GM12878 (cell line): ENCODE results near the gene TMPRSS3. TPM values are rescaled to one million over a fixed set of nuclear protein-coding genes. Genes with fewer than 3 reads are reported as not detected.

Experiments used
- ATAC-seq: fragments of 200-7000 bp; cut with Tn5 transposase; 3 replicates; pipeline ENCODE4 v1.9.1; 2020; ENCODE audit warnings: mild to moderate bottlenecking, moderate library complexity
- BruUV-seq: library from RNA; stranded (reverse); fragments of 400-500 nt; replicated peaks from 2 replicates; lab custom pipeline; 2021; lab: Mats Ljungman, UMichigan
- CTCF ChIA-PET: fragments of 300-600 bp; sonication (Branson Sonifier 250); formaldehyde crosslinking; extraction: SDS; loops from one replicate; lab custom pipeline; 2021; ENCODE audit warnings: inconsistent platforms; lab: Yijun Ruan, JAX
- POLR2A ChIA-PET: fragments of 350-600 bp; formaldehyde crosslinking; extraction: SDS; loops from one replicate; lab custom pipeline; 2021; ENCODE audit warnings: inconsistent platforms; lab: Charles Lee
- RAD21 ChIA-PET: fragments of 300-600 bp; sonication (Branson Sonifier 250); formaldehyde crosslinking; loops from one replicate; lab custom pipeline; 2023; ENCODE audit warnings: antibody characterized with exemption; ENCODE audit not compliant: unreplicated experiment; lab: Charles Lee
- SMC1A ChIA-PET: fragments of 300-600 bp; sonication (Branson Sonifier 250); formaldehyde crosslinking; loops from one replicate; lab custom pipeline; 2023; ENCODE audit not compliant: unreplicated experiment, uncharacterized antibody; lab: Charles Lee
- DNase-seq: peaks from one replicate; pipeline ENCODE4 v3.0.0-alpha.2; 2011; ENCODE audit warnings: low read depth, low spot score
- FAIRE-seq: peaks from 3 replicates; lab custom pipeline; 2011; peaks lifted over from hg19 to GRCh38; lab: Jason Lieb, UNC
- H2AFZ ChIP-seq: 2 replicates; pipeline ENCODE4 v1.6.0; 2011; ENCODE audit warnings: low read depth, low read length, control low read depth; ENCODE audit not compliant: control insufficient read depth
- H3K27ac ChIP-seq: 2 replicates; pipeline ENCODE4 v1.5.1; 2011; ENCODE audit warnings: control low read depth; ENCODE audit not compliant: control insufficient read depth, insufficient read depth
- H3K27me3 ChIP-seq, 2 experiments: replicated peaks in 1 of 2; 2 replicates each; pipeline versions ENCODE4 v1.6.0 to v1.6.1; 2011; ENCODE audit warnings: low read length in 1 of 2; ENCODE audit not compliant: control insufficient read depth in 2 of 2, insufficient read depth in 2 of 2
- H3K36me3 ChIP-seq, 2 experiments: 2 replicates each; pipeline ENCODE4 v1.5.1; 2011; ENCODE audit warnings: low read length in 1 of 2; ENCODE audit not compliant: control insufficient read depth in 2 of 2, insufficient read depth in 2 of 2
- H3K4me1 ChIP-seq: 2 replicates; pipeline ENCODE4 v1.6.1; 2011; ENCODE audit warnings: mild to moderate bottlenecking, low read length, moderate library complexity, mixed read lengths; ENCODE audit not compliant: control insufficient read depth, insufficient read depth
- H3K4me2 ChIP-seq: 2 replicates; pipeline ENCODE4 v1.6.0; 2011; ENCODE audit warnings: control low read depth; ENCODE audit not compliant: control insufficient read depth, insufficient read depth
- H3K4me3 ChIP-seq: fragments of 200-600 bp; sonication (generic); 2 replicates; pipeline ENCODE4 v1.5.1; 2016
- H3K79me2 ChIP-seq: 2 replicates; pipeline ENCODE4 v1.6.0; 2011; ENCODE audit warnings: low read length; ENCODE audit not compliant: control insufficient read depth, insufficient read depth
- H3K9ac ChIP-seq: 2 replicates; pipeline ENCODE4 v1.8.0; 2011; ENCODE audit warnings: low read length, control low read depth, mixed read lengths; ENCODE audit not compliant: control insufficient read depth, insufficient read depth
- H3K9me3 ChIP-seq: replicated peaks from 3 replicates; pipeline ENCODE4 v1.5.1; 2011; ENCODE audit warnings: mild to moderate bottlenecking, low read length; ENCODE audit not compliant: control insufficient read depth, insufficient read depth
- H4K20me1 ChIP-seq: 2 replicates; pipeline ENCODE4 v1.6.0; 2011; ENCODE audit not compliant: control insufficient read depth, insufficient read depth
- BHLHE40 ChIP-seq, 2 experiments: fragments of 450-650 bp in 1 of 2; IDR thresholded peaks; 2 replicates each; pipeline ENCODE4 v1.6.1; 2011 to 2017; ENCODE audit warnings: low read depth in 2 of 2, borderline replicate concordance in 1 of 2, improper control_type of control experiment in 1 of 2, low read length in 1 of 2, mild to moderate bottlenecking in 1 of 2
- MEF2B ChIP-seq: fragments of 450-650 bp; IDR thresholded peaks from 2 replicates; pipeline ENCODE4 v1.6.1; 2018; ENCODE audit warnings: mild to moderate bottlenecking, moderate library complexity; ENCODE audit not compliant: partially characterized antibody, poor library complexity, severe bottlenecking
- SREBF1 ChIP-seq: IDR thresholded peaks from 2 replicates; pipeline ENCODE4 v1.6.1; 2012; ENCODE audit warnings: mild to moderate bottlenecking, low read length
- SREBF2 ChIP-seq: IDR thresholded peaks from 2 replicates; pipeline ENCODE4 v1.6.1; 2012; ENCODE audit warnings: mild to moderate bottlenecking, low read length
- WRNIP1 ChIP-seq: IDR thresholded peaks from 2 replicates; pipeline ENCODE4 v1.6.1; 2011; ENCODE audit warnings: low read depth, low read length, improper control_type of control experiment, borderline replicate concordance
- YY1 ChIP-seq: IDR thresholded peaks from 2 replicates; pipeline ENCODE4 v1.6.1; 2011; ENCODE audit warnings: low read depth, mild to moderate bottlenecking, low read length
- ZNF622 ChIP-seq: fragments of 450-650 bp; IDR thresholded peaks from 2 replicates; pipeline ENCODE4 v1.6.1; 2017; ENCODE audit warnings: mild to moderate bottlenecking, inconsistent platforms
- WGBS: methylation state at CpG from one replicate; pipeline ENCODE4 v1.1.6; 2016; ENCODE audit warnings: low lambda C conversion rate; ENCODE audit not compliant: insufficient replicate concordance, insufficient coverage; ENCODE audit errors: missing lambda C conversion rate; 5-methylcytosine and 5-hydroxymethylcytosine counted together
- in situ Hi-C: fragments of 300-500 bp; cut with MboI; formaldehyde crosslinking; loops from 9 replicates; pipeline ENCODE4 v1.14.3; 2018; ENCODE audit warnings: mixed read lengths
- intact Hi-C: fragments of 100-400 bp; cut with micrococcal nuclease; formaldehyde crosslinking; loops from one replicate; pipeline ENCODE4 v1.14.2; 2022; ENCODE audit not compliant: unreplicated experiment
- polyA plus RNA-seq, 11 experiments: library from polyadenylated mRNA; depleted of rRNA in 4 of 11; unstranded in 6 of 11; stranded (reverse) in 5 of 11; fragments of >200 nt; fragmentation: Nextera tagmentation in 4 of 11; fragmentation: Illumina TruSeq in 1 of 11; extraction: Ambion mirVana in 4 of 11; extraction: Trizol in 1 of 11; gene quantifications; 1 replicate in 1 of 11; 2 replicates in 10 of 11; pipeline versions ENCODE4 v1.2.1 to v1.2.3, GENCODE V29; 2011 to 2016; ENCODE audit warnings: inconsistent platforms in 2 of 11, missing spikeins in 2 of 11, low read depth in 1 of 11
- total RNA-seq, 4 experiments: library from RNA; depleted of rRNA in 3 of 4; stranded (reverse); fragments of >200 nt in 3 of 4; fragmentation: Illumina TruSeq in 1 of 4; extraction: Trizol in 1 of 4; gene quantifications; 2 replicates each; pipeline versions ENCODE4 v1.2.1 to v1.2.3, GENCODE V29; 2013 to 2021
- TF ChIP-seq, protein P1 (sequence below): fragments of 450-650 bp; IDR thresholded peaks from 2 replicates; pipeline ENCODE4 v1.6.1; 2017; ENCODE audit warnings: antibody characterized with exemption, mild to moderate bottlenecking, moderate library complexity
- TF ChIP-seq, protein P2 (sequence below): fragments of 450-650 bp; IDR thresholded peaks from 2 replicates; pipeline ENCODE4 v1.6.1; 2016; ENCODE audit warnings: mild to moderate bottlenecking, moderate library complexity, borderline replicate concordance

Gene TMPRSS3
- total and polyA plus RNA-seq, 10 of the 15 experiments (the other 5 are each of a cell fraction or from before 2014, with no cell fraction given): 0.51 to 1.5 (median 0.82) TPM; not detected in 1

DNA sequence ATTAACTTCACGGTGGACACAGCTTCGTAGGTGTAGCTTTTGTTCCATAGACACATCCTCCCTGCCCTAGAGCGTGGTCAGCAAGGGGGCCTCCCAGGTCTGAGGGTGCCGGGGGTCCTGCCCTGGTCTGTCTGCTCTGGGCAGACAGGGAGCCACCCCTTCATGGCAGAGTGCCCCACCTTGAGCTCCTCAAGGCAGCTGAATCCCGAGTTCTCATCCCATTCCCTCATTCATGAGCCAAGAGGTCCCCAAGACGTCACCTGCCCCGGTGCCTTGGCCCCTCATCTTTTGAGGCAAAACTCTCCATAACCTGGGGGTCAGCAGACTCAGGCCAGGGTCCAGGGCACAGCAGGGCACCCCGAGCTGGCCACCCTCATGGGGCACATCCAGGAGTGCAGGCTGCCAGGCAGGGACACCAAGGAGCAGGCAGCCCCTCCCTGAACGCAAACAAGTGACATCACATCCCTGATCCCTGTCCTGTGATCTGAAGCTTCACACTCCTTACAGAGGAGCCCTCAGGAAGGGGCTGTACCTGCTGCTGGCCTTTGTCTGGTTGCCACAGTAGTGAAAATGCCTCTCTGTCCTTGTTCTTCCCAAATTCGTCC is 31.1 kb upstream of the TMPRSS3 start:
- TF ChIP-seq BHLHE40 (IDR thresholded peaks at IDR 0.05; ENCODE audit: borderline replicate concordance in 1 of 2, low read depth in 2 of 2, low read length in 1 of 2): no peak
- no peak for TF ChIP-seq ZNF622
- TF ChIP-seq MEF2B: no peak
- TF ChIP-seq, protein P1, sequence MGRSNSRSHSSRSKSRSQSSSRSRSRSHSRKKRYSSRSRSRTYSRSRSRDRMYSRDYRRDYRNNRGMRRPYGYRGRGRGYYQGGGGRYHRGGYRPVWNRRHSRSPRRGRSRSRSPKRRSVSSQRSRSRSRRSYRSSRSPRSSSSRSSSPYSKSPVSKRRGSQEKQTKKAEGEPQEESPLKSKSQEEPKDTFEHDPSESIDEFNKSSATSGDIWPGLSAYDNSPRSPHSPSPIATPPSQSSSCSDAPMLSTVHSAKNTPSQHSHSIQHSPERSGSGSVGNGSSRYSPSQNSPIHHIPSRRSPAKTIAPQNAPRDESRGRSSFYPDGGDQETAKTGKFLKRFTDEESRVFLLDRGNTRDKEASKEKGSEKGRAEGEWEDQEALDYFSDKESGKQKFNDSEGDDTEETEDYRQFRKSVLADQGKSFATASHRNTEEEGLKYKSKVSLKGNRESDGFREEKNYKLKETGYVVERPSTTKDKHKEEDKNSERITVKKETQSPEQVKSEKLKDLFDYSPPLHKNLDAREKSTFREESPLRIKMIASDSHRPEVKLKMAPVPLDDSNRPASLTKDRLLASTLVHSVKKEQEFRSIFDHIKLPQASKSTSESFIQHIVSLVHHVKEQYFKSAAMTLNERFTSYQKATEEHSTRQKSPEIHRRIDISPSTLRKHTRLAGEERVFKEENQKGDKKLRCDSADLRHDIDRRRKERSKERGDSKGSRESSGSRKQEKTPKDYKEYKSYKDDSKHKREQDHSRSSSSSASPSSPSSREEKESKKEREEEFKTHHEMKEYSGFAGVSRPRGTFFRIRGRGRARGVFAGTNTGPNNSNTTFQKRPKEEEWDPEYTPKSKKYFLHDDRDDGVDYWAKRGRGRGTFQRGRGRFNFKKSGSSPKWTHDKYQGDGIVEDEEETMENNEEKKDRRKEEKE: no peak
- TF ChIP-seq, protein P2, sequence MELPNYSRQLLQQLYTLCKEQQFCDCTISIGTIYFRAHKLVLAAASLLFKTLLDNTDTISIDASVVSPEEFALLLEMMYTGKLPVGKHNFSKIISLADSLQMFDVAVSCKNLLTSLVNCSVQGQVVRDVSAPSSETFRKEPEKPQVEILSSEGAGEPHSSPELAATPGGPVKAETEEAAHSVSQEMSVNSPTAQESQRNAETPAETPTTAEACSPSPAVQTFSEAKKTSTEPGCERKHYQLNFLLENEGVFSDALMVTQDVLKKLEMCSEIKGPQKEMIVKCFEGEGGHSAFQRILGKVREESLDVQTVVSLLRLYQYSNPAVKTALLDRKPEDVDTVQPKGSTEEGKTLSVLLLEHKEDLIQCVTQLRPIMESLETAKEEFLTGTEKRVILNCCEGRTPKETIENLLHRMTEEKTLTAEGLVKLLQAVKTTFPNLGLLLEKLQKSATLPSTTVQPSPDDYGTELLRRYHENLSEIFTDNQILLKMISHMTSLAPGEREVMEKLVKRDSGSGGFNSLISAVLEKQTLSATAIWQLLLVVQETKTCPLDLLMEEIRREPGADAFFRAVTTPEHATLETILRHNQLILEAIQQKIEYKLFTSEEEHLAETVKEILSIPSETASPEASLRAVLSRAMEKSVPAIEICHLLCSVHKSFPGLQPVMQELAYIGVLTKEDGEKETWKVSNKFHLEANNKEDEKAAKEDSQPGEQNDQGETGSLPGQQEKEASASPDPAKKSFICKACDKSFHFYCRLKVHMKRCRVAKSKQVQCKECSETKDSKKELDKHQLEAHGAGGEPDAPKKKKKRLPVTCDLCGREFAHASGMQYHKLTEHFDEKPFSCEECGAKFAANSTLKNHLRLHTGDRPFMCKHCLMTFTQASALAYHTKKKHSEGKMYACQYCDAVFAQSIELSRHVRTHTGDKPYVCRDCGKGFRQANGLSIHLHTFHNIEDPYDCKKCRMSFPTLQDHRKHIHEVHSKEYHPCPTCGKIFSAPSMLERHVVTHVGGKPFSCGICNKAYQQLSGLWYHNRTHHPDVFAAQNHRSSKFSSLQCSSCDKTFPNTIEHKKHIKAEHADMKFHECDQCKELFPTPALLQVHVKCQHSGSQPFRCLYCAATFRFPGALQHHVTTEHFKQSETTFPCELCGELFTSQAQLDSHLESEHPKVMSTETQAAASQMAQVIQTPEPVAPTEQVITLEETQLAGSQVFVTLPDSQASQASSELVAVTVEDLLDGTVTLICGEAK: no peak
- TF ChIP-seq WRNIP1: no peak
- no peak for TF ChIP-seq YY1
- no peak for TF ChIP-seq SREBF1
- no peak for TF ChIP-seq SREBF2
- no peak overlapping the region for H3K27ac ChIP-seq
- ChIA-PET SMC1A (interaction anchor here (0.8 to 9.4 kb wide), 10 partner anchors 9 to 118 kb away, joined by 3 to 124 read pairs (median 10); no protein-coding TSS in a partner anchor), CTCF (interaction anchor here (1.2 to 2.6 kb wide), 4 partner anchors 9 to 117 kb away, joined by 3 to 9 read pairs (median 4); no protein-coding TSS in a partner anchor), POLR2A (interaction anchor here (0.6 to 1.9 kb wide), 5 partner anchors 10 to 201 kb away, joined by 3 to 8 read pairs (median 3); no protein-coding TSS in a partner anchor), RAD21 (interaction anchor here (1.0 to 7.2 kb wide), 4 partner anchors 11 to 117 kb away, joined by 3 to 81 read pairs (median 18); no protein-coding TSS in a partner anchor)
- no peak overlapping the region for H3K4me3 ChIP-seq
- WGBS: 80% methylated on average over 10 of the region's 10 CpGs
- H3K9ac ChIP-seq: no peak overlapping the region
- H4K20me1 ChIP-seq: no peaks in the 10 kb centered on the region
- DNase-seq (no peak), FAIRE-seq (no peak), ATAC-seq (no peak)
- H3K36me3 ChIP-seq: no peaks in the 10 kb centered on the region
- H3K27me3 ChIP-seq: no peaks in the 10 kb centered on the region
- intact Hi-C loops (no loop called here), in situ Hi-C loops (no loop called here)
- peaks cover 44% of the 10 kb centered on the region for H3K4me1 ChIP-seq
- no peak overlapping the region for H3K4me2 ChIP-seq
- H3K79me2 ChIP-seq: no peaks in the 10 kb centered on the region
- no TSS peak for BruUV-seq
- H3K9me3 ChIP-seq: no peaks in the 10 kb centered on the region; the same call in 2 of the 3 replicates
- H2AFZ ChIP-seq: no peak overlapping the region
